T-helper 1 cell (primary cell): ENCODE results near the gene FAM90A26.
"Not testable (repeated sequence)": the region's sequence is repeated elsewhere in the genome, so short reads cannot be mapped to it uniquely, and the experiment has no call there.

Experiments
- DNase-seq, 5 donors: peaks; one replicate each; pipeline ENCODE4 v3.0.0-alpha.2; 2012 to 2020

Gene FAM90A26

DNA sequence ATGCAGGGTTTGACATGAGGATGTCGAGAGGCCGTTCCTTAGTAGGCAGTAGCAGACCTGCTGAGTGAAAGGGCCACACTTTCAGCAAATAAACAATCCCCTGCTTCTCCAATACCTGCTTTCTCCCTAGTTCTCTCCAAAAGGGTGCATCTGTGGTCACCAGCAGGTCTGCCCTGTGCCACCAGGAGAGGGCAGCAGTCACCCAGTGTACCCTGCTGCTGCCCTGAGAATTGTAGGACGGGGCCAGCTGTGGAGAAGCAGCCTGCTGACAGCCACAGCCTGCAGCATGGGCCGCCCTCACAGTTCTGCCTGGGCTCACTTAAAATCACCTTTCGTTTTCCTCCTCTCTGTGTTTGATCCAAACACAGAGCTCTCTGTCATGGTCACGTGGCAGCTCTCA lies 11.8 kb upstream of the FAM90A26 start:
- DNase-seq: peak in 1 of 5 donors; percentile 23

DNA sequence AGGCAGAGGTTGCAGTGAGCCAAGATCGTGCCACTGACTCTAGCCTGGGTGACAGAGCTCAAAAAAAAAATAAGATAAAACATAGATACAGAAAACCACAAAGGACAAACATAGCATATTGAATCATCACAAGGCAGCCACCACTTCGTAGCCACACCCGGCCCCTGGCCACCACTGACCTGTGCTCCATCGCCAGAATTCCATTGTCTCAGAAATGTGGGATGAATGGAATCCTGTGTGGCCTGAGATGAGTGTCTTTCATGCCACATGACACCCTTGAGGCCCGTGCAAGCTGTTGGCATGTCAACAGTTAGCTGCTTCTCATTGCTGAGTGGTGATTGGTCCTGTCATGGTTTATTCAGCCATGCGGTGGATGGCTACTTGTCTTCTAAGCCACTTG lies 10.2 kb upstream of the FAM90A26 start:
- DNase-seq: not testable (repeated sequence)

DNA sequence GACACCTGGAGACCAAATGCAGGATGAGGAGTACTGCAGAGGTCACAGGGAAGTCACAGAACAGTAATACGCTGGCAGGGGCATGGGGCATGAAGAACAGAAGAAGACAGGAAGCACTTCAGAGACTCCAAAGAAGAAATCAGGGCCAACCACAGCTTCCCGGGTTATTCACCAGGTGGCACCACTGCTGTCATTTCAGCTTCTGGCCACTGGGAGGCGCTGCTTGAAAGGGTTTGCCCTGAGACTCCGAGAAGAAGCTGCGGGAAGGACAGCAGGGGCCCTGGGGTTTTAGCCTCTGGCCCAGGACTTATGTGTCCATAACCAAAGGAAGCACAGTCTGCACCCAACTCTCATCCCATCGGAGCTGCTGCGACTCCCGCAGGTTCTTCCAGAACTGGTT lies 4.2 kb upstream of the FAM90A26 start:
- DNase-seq: peak in 1 of 5 donors; percentile 14

DNA sequence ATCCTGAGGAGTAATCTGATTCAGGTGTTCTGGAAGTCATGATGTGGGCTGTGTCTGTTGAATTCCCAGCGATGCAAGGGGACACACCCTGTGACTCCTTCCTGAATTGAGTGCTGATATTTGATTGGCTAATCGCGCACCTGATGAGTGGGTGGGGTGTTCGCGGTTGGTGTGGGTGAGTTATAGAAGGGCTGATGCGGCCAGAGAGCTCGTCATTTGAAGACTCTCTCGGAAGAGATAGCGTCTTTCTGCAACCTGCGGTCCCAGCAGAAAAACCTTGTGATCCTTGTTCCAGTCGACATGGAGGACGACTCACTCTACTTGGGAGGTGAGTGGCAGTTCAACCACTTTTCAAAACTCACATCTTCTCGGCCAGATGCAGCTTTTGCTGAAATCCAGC lies 40.1 kb downstream of the FAM90A26 start, which contains the start of gene USP17L10:
TSS of gene USP17L10 (plus strand) at position 301 of the 400 bp plus-strand sequence. CDS start at position 301, 0 bp downstream.
- DNase-seq: not testable (repeated sequence)

DNA sequence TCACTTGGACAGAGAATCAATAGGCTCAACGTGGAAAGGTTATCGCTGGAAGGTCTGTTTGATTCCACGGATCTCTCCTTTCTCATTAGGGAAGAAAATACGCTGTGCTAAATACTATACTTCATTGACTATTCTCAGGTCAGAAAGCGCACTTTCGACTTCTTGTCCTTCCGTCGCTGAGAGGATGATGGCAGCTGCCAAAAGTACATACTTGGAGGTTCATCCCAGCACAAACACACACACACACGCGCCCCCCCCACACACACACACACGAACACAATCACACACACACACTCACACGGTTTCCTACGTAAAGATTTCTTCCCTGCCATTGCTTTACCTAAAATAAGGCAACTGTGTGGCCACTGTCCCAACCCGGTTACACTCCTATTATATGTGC lies 44.5 kb downstream of the FAM90A26 start:
- not testable (repeated sequence) for DNase-seq

DNA sequence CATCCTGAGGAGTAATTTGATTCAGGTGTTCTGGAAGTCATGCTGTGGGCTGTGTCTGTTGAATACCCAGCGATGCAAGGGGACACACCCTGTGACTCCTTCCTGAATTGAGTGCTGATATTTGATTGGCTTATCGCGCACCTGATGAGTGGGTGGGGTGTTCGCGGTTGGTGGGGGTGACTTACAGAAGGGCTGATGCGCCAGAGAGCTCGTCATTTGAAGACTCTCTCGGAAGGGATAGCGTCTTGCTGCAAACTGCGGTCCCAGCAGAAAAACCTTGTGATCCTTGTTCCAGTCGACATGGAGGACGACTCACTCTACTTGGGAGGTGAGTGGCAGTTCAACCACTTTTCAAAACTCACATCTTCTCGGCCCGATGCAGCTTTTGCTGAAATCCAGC lies 44.9 kb downstream of the FAM90A26 start, which contains the start of gene USP17L11:
TSS of gene USP17L11 (plus strand) at position 301 of the 400 bp plus-strand sequence. CDS start at position 301, 0 bp downstream.
- DNase-seq: not testable (repeated sequence)

DNA sequence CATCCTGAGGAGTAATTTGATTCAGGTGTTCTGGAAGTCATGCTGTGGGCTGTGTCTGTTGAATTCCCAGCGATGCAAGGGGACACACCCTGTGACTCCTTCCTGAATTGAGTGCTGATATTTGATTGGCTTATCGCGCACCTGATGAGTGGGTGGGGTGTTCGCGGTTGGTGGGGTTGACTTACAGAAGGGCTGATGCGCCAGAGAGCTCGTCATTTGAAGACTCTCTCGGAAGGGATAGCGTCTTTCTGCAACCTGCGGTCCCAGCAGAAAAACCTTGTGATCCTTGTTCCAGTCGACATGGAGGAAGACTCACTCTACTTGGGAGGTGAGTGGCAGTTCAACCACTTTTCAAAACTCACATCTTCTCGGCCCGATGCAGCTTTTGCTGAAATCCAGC lies 49.6 kb downstream of the FAM90A26 start, which contains the start of gene USP17L12:
TSS of gene USP17L12 (plus strand) at position 301 of the 400 bp plus-strand sequence. CDS start at position 301, 0 bp downstream.
- DNase-seq: not testable (repeated sequence)

DNA sequence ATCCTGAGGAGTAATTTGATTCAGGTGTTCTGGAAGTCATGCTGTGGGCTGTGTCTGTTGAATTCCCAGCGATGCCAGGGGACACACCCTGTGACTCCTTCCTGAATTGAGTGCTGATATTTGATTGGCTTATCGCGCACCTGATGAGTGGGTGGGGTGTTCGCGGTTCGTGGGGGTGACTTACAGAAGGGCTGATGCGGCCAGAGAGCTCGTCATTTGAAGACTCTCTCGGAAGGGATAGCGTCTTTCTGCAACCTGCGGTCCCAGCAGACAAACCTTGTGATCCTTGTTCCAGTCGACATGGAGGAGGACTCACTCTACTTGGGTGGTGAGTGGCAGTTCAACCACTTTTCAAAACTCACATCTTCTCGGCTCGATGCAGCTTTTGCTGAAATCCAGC lies 54.4 kb downstream of the FAM90A26 start, which contains the start of gene USP17L13:
TSS of gene USP17L13 (plus strand) at position 301 of the 400 bp plus-strand sequence. CDS start at position 301, 0 bp downstream.
- not testable (repeated sequence) for DNase-seq
